ENCODE measurements around the gene PLK5.
"Not testable (repeated sequence)": the region's sequence is repeated elsewhere in the genome, so short reads cannot be mapped to it uniquely, and the experiment has no call there.

PLK5 gene

GRCh38 chr19:1491114-1491848 is 32.6 kb upstream of the PLK5 start, which contains the start of gene REEP6:
Gene REEP6, plus strand, starts transcription at chr19:1491181. Its CDS starts 89 bp downstream, at chr19:1491270.
- no peak for DNase-seq

- DNase-seq: no peak
Measured at GRCh38 chr19:1491849-1492170, 32.1 kb upstream of the PLK5 start.

GRCh38 chr19:1492474-1493006 is 31.3 kb upstream of the PLK5 start:
- DNase-seq: no peak

- DNase-seq: no peak
Measured at GRCh38 chr19:1494115-1494815, 29.6 kb upstream of the PLK5 start.

DNA sequence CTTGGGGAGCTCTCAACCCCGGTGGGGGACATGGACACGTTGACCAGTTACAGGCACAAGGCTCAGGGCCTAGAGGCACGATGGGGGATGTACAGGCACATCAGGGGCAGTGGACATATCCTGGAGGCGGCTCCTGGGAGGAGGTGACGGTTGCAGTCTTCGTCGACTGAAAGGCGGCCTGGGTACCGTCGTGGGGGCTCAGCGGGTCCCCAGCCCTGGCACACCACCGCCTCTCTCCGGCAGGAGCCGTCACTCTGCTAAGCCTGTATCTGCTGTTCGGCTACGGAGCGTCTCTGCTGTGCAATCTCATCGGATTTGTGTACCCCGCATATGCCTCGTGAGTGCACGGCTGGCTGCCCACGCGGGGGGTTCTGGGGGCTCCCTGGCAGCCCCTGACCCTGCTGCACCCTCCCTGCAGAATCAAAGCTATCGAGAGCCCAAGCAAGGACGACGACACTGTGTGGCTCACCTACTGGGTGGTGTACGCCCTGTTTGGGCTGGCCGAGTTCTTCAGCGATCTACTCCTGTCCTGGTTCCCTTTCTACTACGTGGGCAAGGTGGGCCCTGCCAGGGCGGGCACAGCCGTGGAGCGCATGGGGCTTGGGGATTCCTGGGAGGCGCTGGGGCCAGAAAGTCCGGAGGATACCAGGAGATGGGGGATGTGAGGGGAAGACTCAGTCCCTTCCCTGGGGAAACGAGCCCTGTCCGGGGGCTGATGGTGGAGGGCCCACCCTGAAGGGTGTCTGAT is 28.7 kb upstream of the PLK5 start:
- DNase-seq: no peak

- no peak for DNase-seq
Measured at GRCh38 chr19:1495799-1496713, 27.8 kb upstream of the PLK5 start.

DNA sequence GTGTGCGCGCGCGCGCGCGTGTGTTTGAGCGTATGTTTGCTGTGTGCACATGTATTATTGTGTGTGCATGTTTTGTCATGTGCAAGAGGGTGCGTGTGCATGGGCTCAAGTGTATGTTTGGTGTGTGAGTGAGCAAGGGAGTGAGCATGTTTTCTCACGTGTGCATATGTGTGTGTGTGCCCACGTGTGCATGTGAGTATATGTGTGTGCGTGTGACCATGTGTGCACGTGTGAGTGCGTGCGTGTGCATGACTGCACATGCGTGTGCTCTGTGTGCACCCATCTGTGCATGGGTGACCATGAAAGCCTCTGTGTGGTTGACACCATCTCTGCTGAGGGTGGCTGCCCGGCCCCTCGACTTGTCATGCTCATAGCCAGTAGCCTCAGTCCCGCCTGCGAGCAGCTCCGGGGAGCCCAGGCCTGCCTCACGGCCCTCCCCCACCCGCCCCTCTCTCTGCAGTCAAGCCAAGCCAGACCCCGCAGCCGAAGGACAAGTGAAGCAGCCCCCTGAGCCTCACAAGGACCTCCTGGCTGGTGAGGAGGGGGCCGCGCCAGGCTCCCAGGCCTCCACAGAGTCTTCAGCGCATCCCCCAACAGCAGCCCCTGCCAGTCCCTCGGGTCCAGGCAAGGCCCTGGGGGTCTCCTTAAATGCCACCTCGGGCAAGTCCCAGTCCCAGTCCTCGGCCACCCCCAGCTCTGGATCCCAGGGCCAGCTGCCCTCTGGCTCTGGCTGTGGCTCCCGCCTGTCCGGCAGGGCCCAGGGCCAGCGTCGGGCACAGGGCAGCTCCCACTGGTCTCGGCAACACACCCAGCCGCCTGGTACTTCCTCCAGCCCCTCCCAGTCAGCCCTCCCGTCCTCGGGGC is 26.9 kb upstream of the PLK5 start:
- no peak for DNase-seq

- no peak for DNase-seq
Measured at GRCh38 chr19:1497578-1498235, 26.2 kb upstream of the PLK5 start.

DNA sequence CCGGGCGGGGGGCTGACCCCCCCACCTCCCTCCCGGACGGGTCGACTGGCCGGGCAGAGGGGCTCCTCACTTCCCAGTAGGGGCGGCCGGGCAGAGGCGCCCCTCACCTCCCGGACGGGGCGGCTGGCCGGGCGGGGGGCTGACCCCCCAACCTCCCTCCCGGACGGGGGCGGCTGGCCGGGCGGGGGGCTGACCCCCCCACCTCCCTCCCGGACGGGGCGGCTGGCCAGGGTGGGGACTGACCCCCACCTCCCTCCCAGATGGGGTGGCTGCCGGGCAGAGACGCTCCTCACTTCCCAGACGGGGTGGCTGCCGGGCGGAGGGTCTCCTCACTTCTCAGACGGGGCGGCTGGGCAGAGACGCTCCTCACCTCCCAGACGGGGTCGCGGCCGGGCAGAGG is 24.6 kb upstream of the PLK5 start:
- DNase-seq: not testable (repeated sequence)

DNA sequence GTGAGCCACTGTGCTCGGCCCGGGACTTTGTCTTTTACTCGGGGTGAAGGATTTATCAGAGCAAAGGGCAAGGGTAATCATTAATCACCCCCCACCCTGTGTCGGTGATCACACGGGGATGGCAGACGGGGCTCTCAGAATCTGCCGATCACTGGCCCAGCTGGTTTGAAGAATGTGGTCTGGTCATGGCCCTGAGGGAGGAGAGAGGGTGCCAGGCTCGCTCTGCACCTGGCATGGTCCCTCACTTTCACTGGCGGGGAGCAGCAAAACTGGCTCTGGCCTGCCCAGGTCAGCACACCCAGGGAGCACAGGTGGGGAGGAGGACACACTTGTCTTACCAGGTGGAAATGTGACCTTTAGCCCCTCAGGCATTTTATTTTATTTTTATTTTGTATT is 22.7 kb upstream of the PLK5 start:
- DNase-seq: no peak

GRCh38 chr19:1502433-1503088 is 21.3 kb upstream of the PLK5 start:
- no peak for DNase-seq

- DNase-seq: no peak
Measured at GRCh38 chr19:1503089-1503924, 20.6 kb upstream of the PLK5 start.

DNA sequence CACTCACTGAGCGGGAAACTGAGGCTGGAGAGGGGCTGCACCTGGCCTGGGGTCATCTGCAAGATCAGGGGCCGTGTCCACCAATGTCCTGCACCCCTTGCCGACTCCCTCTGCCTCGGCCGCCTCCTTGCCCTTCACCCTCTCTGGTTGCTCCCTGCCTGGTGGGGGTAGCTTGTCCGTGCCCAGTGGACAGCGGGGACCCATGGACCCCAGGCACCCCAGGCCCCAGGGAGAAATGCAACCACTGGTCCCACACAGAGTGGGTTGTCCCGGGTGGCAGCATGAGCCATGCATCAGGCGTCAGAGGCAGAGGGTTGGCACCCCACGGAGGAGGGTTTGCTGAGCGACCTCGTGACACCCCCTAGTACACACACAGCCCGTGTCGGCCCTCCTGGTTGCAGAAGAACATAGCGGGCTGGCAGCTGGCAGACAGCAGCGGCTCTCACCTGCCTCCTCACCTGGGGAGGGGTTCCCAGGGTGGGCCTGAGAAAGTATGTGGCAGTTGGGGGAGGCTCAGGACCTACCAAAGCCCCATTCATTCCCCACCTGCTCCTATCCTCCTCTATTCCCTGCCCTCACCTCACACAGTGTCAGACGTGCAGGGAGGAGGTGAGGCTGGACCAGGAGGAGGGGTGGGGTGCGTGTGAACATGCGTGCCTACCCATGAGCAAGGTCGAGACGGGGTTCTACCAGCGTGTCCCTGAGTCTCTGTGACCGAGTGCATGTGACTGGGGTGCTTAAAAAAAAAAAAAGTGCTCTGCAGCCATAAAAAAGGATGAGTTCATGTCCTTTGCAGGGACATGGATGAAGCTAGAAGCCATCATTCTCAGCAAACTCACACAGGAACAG is 19.7 kb upstream of the PLK5 start:
- DNase-seq: no peak

DNA sequence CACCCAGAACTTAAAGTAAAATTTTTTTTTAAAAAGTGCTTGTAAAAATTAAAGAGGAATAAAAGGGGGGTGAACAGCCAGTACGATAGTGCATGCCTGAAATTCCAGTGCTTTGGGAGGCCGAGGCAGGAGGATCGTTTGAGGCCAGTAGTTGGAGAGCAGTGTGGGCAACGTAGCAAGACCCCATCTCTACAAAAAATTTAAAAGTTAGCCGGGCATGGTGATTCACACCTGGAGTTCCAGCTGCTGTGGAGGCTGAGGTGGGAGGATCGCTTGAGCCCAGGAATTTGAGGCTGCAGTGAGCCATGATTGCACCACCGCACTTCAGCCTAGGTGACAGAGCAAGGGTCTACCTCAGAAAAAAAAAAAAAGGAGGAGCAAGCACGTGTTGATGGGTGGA is 18.9 kb upstream of the PLK5 start:
- no peak for DNase-seq

DNA sequence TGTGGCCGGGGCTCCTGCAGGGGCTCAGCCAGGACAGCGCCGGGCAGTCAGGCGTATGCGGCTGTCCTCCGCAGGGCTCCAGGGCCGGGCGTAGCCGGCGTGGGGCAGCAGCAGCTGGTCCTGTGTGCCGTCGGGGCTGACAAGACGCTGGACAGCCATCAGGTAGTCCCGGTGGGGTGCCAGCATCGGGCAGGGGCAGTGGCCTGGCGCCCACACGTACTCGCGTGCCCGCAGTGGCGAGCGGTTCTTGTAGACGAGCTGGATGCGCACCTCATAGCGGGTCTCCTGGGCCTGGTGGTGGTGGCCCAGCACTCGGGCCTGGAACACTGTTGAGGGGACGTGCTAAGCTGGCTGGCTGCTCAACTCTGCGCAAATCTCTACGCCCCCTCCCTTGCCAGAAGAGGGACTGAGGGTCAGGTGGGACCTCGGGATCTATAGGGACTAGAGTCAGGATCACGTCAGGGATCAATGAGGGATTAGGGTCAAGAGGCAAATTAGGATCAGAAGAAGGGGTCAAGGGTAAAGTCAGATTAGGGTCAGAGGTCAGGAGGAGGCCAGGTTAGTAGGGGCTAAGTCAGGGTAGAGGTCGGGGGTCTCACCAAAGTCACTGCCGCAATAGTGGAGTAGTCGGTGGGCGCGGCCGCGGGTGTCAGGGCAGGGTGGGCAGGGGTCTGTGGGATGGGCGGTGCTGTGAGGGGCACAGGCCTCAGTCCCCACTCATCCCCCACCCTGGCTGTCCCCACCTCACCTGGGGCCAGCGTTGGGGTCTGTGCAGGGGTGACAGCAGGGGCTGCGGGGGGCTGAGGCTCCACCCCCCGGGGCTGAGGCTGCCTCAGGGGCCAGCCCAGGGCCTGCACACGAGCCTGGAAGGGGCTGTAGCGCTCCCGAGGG is 17.6 kb upstream of the PLK5 start:
- no peak for DNase-seq

- no peak for DNase-seq
Measured at GRCh38 chr19:1507192-1507660, 16.7 kb upstream of the PLK5 start.

All from cortex of kidney (tissue), 1 donor.